Keratinocyte (primary cell): ENCODE data around the gene CSHL1.
"Not testable (repeated sequence)": the region's sequence is repeated elsewhere in the genome, so short reads cannot be mapped to it uniquely, and the experiment has no call there.

Experiments used
- CTCF ChIP-seq, 3 experiments: IDR thresholded peaks in 1 of 3; conservative IDR thresholded peaks in 1 of 3; optimal IDR thresholded peaks in 1 of 3; 2 replicates in 2 of 3; 3 replicates in 1 of 3; pipeline versions ENCODE3 to v1.5.1; 2011; ENCODE audit warnings: low read length in 3 of 3, mild to moderate bottlenecking in 3 of 3, moderate library complexity in 2 of 3, control low read depth in 1 of 3, inconsistent platforms in 1 of 3; ENCODE audit not compliant: insufficient read depth in 2 of 3; ENCODE audit errors: extremely low read depth in 1 of 3
- EZH2 ChIP-seq: IDR thresholded peaks from one replicate; pipeline ENCODE4 v1.6.1; 2012; ENCODE audit warnings: inconsistent platforms, mild to moderate bottlenecking, low read length, moderate library complexity

- TF ChIP-seq CTCF (optimal IDR thresholded peaks at IDR 0.05 in 1 of 3, IDR thresholded peaks at IDR 0.05 in 1 of 3, conservative IDR thresholded peaks at IDR 0.05 in 1 of 3; ENCODE audit: extremely low read depth in 1 of 3, insufficient read depth in 2 of 3, low read length in 3 of 3); EZH2: not testable (repeated sequence)
Observed at GRCh38 chr17:63904796-63905195, 6.3 kb downstream of the CSHL1 start.
